Astrocyte (in vitro differentiated cells and primary cell): ENCODE measurements around the gene CCDC178. TPM values are rescaled to one million over a fixed set of nuclear protein-coding genes. Genes with fewer than 3 reads are reported as not detected.

ENCODE experiments used
- DNase-seq: peaks from one replicate; pipeline ENCODE4 v3.0.0-alpha.2; 2010; ENCODE audit warnings: low read depth
- FAIRE-seq: peaks from 2 replicates; lab custom pipeline; 2011; peaks lifted over from hg19 to GRCh38; lab: Jason Lieb, UNC
- H2AFZ ChIP-seq: 2 replicates; pipeline ENCODE4 v1.6.0; 2012; ENCODE audit warnings: low read depth, low read length, inconsistent platforms
- H3K27ac ChIP-seq: 2 replicates; pipeline ENCODE4 v1.5.1; 2011; ENCODE audit warnings: low read depth, low read length, inconsistent platforms
- H3K27me3 ChIP-seq: 2 replicates; pipeline ENCODE4 v1.6.0; 2011; ENCODE audit warnings: low read length, inconsistent platforms; ENCODE audit not compliant: insufficient read depth
- H3K36me3 ChIP-seq: 2 replicates; pipeline ENCODE4 v1.5.1; 2011; ENCODE audit warnings: low read length, inconsistent platforms; ENCODE audit not compliant: insufficient read depth
- H3K4me1 ChIP-seq: 2 replicates; pipeline ENCODE4 v1.5.1; 2011; ENCODE audit warnings: low read length, inconsistent platforms; ENCODE audit not compliant: insufficient read depth
- H3K4me2 ChIP-seq: 2 replicates; pipeline ENCODE4 v1.6.0; 2012; ENCODE audit warnings: low read length, inconsistent platforms
- H3K4me3 ChIP-seq: 2 replicates; pipeline ENCODE4 v1.5.1; 2011; ENCODE audit warnings: low read depth, mild to moderate bottlenecking, low read length, inconsistent platforms; ENCODE audit not compliant: insufficient read depth
- H3K79me2 ChIP-seq: 2 replicates; pipeline ENCODE4 v1.6.0; 2012; ENCODE audit warnings: mild to moderate bottlenecking, low read length, inconsistent platforms; ENCODE audit not compliant: insufficient read depth
- H3K9ac ChIP-seq: 2 replicates; pipeline ENCODE4 v1.6.0; 2012; ENCODE audit warnings: mild to moderate bottlenecking, low read length, inconsistent platforms
- H3K9me3 ChIP-seq: 2 replicates; pipeline ENCODE4 v1.5.1; 2012; ENCODE audit warnings: low read depth, mild to moderate bottlenecking, low read length, inconsistent platforms; ENCODE audit not compliant: insufficient read depth
- H4K20me1 ChIP-seq: 2 replicates; pipeline ENCODE4 v1.6.0; 2012; ENCODE audit warnings: low read length, inconsistent platforms; ENCODE audit not compliant: insufficient read depth
- H3K27ac Mint-ChIP-seq: one replicate; pipeline ENCODE4 v1.8.0; 2021; ENCODE audit warnings: mild to moderate bottlenecking, mixed read lengths; ENCODE audit not compliant: unreplicated experiment
- H3K27me3 Mint-ChIP-seq: one replicate; pipeline ENCODE4 v1.8.0; 2021; ENCODE audit warnings: low read depth, mixed read lengths; ENCODE audit not compliant: unreplicated experiment
- H3K36me3 Mint-ChIP-seq: one replicate; pipeline ENCODE4 v1.8.0; 2021; ENCODE audit warnings: low read depth, mixed read lengths; ENCODE audit not compliant: unreplicated experiment
- H3K4me1 Mint-ChIP-seq: one replicate; pipeline ENCODE4 v1.8.0; 2021; ENCODE audit warnings: low read depth, mixed read lengths; ENCODE audit not compliant: unreplicated experiment
- H3K4me3 Mint-ChIP-seq: one replicate; pipeline ENCODE4 v1.8.0; 2021; ENCODE audit warnings: mild to moderate bottlenecking, moderate library complexity, mixed read lengths; ENCODE audit not compliant: unreplicated experiment
- H3K9me3 Mint-ChIP-seq: one replicate; pipeline ENCODE4 v1.8.0; 2021; ENCODE audit warnings: mild to moderate bottlenecking, mixed read lengths; ENCODE audit not compliant: unreplicated experiment
- CTCF ChIP-seq: IDR thresholded peaks from 2 replicates; pipeline ENCODE4 v1.5.1; 2011; ENCODE audit warnings: low read depth, mild to moderate bottlenecking, inconsistent platforms, low read length, moderate library complexity; ENCODE audit not compliant: insufficient read depth
- EZH2 ChIP-seq: IDR thresholded peaks from 2 replicates; pipeline ENCODE4 v1.6.1; 2012; ENCODE audit warnings: mild to moderate bottlenecking, low read length, inconsistent platforms; ENCODE audit not compliant: insufficient read depth
- total RNA-seq: library from RNA; stranded (reverse); gene quantifications from 2 replicates; pipeline ENCODE4 v1.2.1, GENCODE V29; 2021

Gene CCDC178
- total RNA-seq, 1 donor from 2014 or later = 0.30 TPM

DNA sequence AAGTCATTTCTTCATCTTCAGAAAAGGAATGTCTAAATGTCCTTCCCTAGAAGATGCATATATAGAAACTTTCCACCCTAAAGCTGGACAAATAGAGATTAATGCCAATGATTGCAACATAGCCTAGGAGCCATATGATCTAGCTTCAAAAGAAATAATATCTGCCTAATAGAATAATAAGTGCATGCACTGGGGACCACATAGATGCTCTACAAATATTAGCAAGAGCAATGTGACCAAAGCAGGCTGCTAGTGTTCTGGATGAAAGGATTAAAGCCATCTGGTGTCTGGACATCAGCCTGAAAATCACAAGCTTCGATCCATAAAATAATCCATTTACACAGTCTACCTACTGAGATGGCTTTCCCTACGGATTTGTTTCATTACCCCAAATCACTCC, 387.6 kb downstream of the CCDC178 start:
- TF ChIP-seq EZH2 (no peak), CTCF (no peak)
- H3K4me1 ChIP-seq = no peaks in the 10 kb centered on the region

GRCh38 chr18:33051407-33051806, 389.1 kb downstream of the CCDC178 start:
- DNase-seq (peak; percentile 1), FAIRE-seq (no peak)
- TF ChIP-seq CTCF (no peak), EZH2 (no peak)
- no peak overlapping the region for H3K27ac ChIP-seq
- no peak overlapping the region for H3K4me3 ChIP-seq
- no peaks in the 10 kb centered on the region for H3K36me3 ChIP-seq
- no peaks in the 10 kb centered on the region for H4K20me1 ChIP-seq
- H3K27me3 ChIP-seq = no peaks in the 10 kb centered on the region
- no peaks in the 10 kb centered on the region for H3K27me3 Mint-ChIP-seq
- no peak overlapping the region for H3K9ac ChIP-seq
- H3K4me1 Mint-ChIP-seq = no peaks in the 10 kb centered on the region
- no peaks in the 10 kb centered on the region for H3K4me1 ChIP-seq
- H3K4me2 ChIP-seq = no peak overlapping the region
- no peaks in the 10 kb centered on the region for H3K9me3 Mint-ChIP-seq
- no peaks in the 10 kb centered on the region for H3K9me3 ChIP-seq
- H3K36me3 Mint-ChIP-seq = no peaks in the 10 kb centered on the region
- no peak overlapping the region for H3K27ac Mint-ChIP-seq
- no peaks in the 10 kb centered on the region for H3K79me2 ChIP-seq
- H3K4me3 Mint-ChIP-seq = no peak overlapping the region
- H2AFZ ChIP-seq = no peak overlapping the region

More for the DNA sequence above, 387.6 kb downstream of the CCDC178 start:
- FAIRE-seq (no peak), DNase-seq (no peak)
- no peak overlapping the region for H3K9ac ChIP-seq
- Mint-ChIP-seq H3K4me3 (no peak overlapping the region), H3K27me3 (no peaks in the 10 kb centered on the region), H3K9me3 (no peaks in the 10 kb centered on the region), H3K4me1 (no peaks in the 10 kb centered on the region), H3K36me3 (no peaks in the 10 kb centered on the region), H3K27ac (no peak overlapping the region)
- H3K9me3 ChIP-seq = no peaks in the 10 kb centered on the region
- no peaks in the 10 kb centered on the region for H3K36me3 ChIP-seq
- no peaks in the 10 kb centered on the region for H3K27me3 ChIP-seq
- no peak overlapping the region for H3K4me2 ChIP-seq
- H4K20me1 ChIP-seq = no peaks in the 10 kb centered on the region
- H2AFZ ChIP-seq = no peak overlapping the region
- H3K79me2 ChIP-seq = no peaks in the 10 kb centered on the region
- H3K4me3 ChIP-seq = no peak overlapping the region
- H3K27ac ChIP-seq = no peak overlapping the region

- no peak for TF ChIP-seq EZH2
- TF ChIP-seq CTCF = no peak
- H3K27me3 ChIP-seq = no peaks in the 10 kb centered on the region
- H3K4me3 ChIP-seq = no peak overlapping the region
- H2AFZ ChIP-seq = no peak overlapping the region
- no peak for DNase-seq
- H4K20me1 ChIP-seq = no peaks in the 10 kb centered on the region
- no peak overlapping the region for H3K4me2 ChIP-seq
- H3K27me3 Mint-ChIP-seq = no peaks in the 10 kb centered on the region
- FAIRE-seq = no peak
- H3K36me3 ChIP-seq = no peaks in the 10 kb centered on the region
- H3K79me2 ChIP-seq = no peaks in the 10 kb centered on the region
- no peak overlapping the region for H3K9ac ChIP-seq
- H3K27ac ChIP-seq = no peak overlapping the region
- H3K4me1 ChIP-seq = no peaks in the 10 kb centered on the region
- H3K9me3 Mint-ChIP-seq = peaks cover 7% of the 10 kb centered on the region
- H3K4me3 Mint-ChIP-seq = no peak overlapping the region
- H3K36me3 Mint-ChIP-seq = no peaks in the 10 kb centered on the region
- peaks cover 3% of the 10 kb centered on the region for H3K9me3 ChIP-seq
- H3K27ac Mint-ChIP-seq = no peak overlapping the region
- H3K4me1 Mint-ChIP-seq = peaks cover 4% of the 10 kb centered on the region
These were observed 400.3 kb downstream of the CCDC178 start for GRCh38 chr18:33040213-33040612.
